OCI-LY7 (cell line): ENCODE results near the gene NACAD.

Experiments
- EZH2phosphoT487 ChIP-seq: fragments of 200-600 bp; sonication (generic); IDR thresholded peaks from 2 replicates; pipeline ENCODE4 v1.6.1; 2018; ENCODE audit warnings: low read depth, borderline replicate concordance, mild to moderate bottlenecking, mixed run types, antibody characterized with exemption, low read length, moderate library complexity, mixed read lengths
- TF ChIP-seq, protein P1 (sequence below): fragments of 200-600 bp; sonication (generic); conservative IDR thresholded peaks from 2 replicates; pipeline ENCODE4 v1.5.1; 2014; ENCODE audit warnings: mild to moderate bottlenecking, antibody characterized with exemption, low read length, moderate library complexity, mixed read lengths

GRCh38 chr7:45099891-45100760 is 11.4 kb upstream of the NACAD start:
- TF ChIP-seq, protein P1, sequence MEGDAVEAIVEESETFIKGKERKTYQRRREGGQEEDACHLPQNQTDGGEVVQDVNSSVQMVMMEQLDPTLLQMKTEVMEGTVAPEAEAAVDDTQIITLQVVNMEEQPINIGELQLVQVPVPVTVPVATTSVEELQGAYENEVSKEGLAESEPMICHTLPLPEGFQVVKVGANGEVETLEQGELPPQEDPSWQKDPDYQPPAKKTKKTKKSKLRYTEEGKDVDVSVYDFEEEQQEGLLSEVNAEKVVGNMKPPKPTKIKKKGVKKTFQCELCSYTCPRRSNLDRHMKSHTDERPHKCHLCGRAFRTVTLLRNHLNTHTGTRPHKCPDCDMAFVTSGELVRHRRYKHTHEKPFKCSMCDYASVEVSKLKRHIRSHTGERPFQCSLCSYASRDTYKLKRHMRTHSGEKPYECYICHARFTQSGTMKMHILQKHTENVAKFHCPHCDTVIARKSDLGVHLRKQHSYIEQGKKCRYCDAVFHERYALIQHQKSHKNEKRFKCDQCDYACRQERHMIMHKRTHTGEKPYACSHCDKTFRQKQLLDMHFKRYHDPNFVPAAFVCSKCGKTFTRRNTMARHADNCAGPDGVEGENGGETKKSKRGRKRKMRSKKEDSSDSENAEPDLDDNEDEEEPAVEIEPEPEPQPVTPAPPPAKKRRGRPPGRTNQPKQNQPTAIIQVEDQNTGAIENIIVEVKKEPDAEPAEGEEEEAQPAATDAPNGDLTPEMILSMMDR: no peak
- TF ChIP-seq EZH2phosphoT487: no peak
